OCI-LY3 (cell line): ENCODE data around the gene ASTL.

Experiments used
- H2AFZ ChIP-seq: fragments of 200-600, 300-600 bp; shearing (Covaris generic); 2 replicates; pipeline ENCODE4 v1.6.0; 2014; ENCODE audit warnings: antibody characterized with exemption, low read depth, low read length
- H3K27ac ChIP-seq: fragments of 200-600, 300-600 bp; sonication (generic); 2 replicates; pipeline ENCODE4 v1.5.1; 2014; ENCODE audit warnings: mild to moderate bottlenecking, low read length, moderate library complexity, mixed read lengths
- H3K27me3 ChIP-seq: fragments of 200-600, 300-600 bp; sonication (generic); 2 replicates; pipeline ENCODE4 v1.6.1; 2014; ENCODE audit warnings: low read depth, low read length, mixed read lengths
- H3K36me3 ChIP-seq: fragments of 200-600, 300-600 bp; sonication (generic); replicated peaks from 2 replicates; pipeline ENCODE3; 2014; ENCODE audit warnings: low read depth, low read length, mixed read lengths
- H3K4me1 ChIP-seq: fragments of 300-600, 200-600 bp; sonication (generic); 2 replicates; pipeline ENCODE4 v1.6.1; 2014; ENCODE audit warnings: low read length, mixed read lengths
- H3K4me2 ChIP-seq: fragments of 200-600, 300-600 bp; sonication (generic); 2 replicates; pipeline ENCODE4 v1.6.1; 2014; ENCODE audit warnings: low read length, mixed read lengths
- H3K4me3 ChIP-seq: fragments of 300-600, 200-600 bp; sonication (generic); 2 replicates; pipeline ENCODE4 v1.5.1; 2014; ENCODE audit warnings: antibody characterized with exemption, mild to moderate bottlenecking, low read length, moderate library complexity
- H3K79me2 ChIP-seq: fragments of 300-600, 200-600 bp; shearing (Covaris generic); 2 replicates; pipeline ENCODE4 v1.6.1; 2014; ENCODE audit warnings: mild to moderate bottlenecking, low read length, mixed read lengths
- H3K9ac ChIP-seq: fragments of 300-600, 200-600 bp; shearing (Covaris generic); 2 replicates; pipeline ENCODE4 v1.6.0; 2014; ENCODE audit warnings: mild to moderate bottlenecking, low read length, moderate library complexity
- H3K9me3 ChIP-seq: fragments of 200-600, 300-600 bp; shearing (Covaris generic); 2 replicates; pipeline ENCODE4 v1.6.1; 2014; ENCODE audit warnings: low read length, mixed read lengths; ENCODE audit not compliant: insufficient read depth
- H4K20me1 ChIP-seq: fragments of 200-600, 300-600 bp; sonication (generic); 2 replicates; pipeline ENCODE4 v1.6.1; 2016; ENCODE audit warnings: low read length, mixed read lengths; ENCODE audit not compliant: insufficient read depth
- CTCF ChIP-seq: fragments of 200-600, 300-600 bp; sonication (generic); IDR thresholded peaks from 2 replicates; pipeline ENCODE4 v1.5.1; 2014; ENCODE audit warnings: antibody characterized with exemption, low read length, low read depth
- EZH2phosphoT487 ChIP-seq: fragments of 200-600 bp; shearing (Covaris generic); IDR thresholded peaks from 2 replicates; pipeline ENCODE4 v1.6.1; 2018; ENCODE audit warnings: antibody characterized with exemption, mixed run types, low read depth

Gene ASTL

DNA sequence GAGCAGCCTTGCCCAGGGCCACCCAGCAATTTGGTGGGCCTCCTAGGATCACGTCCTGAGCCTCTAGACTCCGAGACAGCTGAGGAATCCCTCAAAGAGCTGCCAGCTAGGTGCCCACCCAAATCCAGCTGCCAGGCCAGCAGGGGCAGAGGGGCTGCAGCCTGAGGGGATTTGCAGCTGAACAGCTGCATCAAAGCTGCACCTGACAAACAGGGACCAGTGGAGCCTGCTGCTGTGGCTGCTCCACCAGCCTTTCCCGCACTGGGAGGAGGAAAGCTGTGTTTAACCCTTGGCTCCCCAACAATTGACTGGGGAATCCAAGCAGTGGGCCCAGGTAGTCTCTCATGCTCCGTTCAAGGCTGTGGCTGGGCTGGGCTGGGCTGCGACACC lies 30.2 kb downstream of the ASTL start:
- H3K4me3 ChIP-seq = no peak overlapping the region
- no peak overlapping the region for H2AFZ ChIP-seq

GRCh38 chr2:96107708-96108065 lies 30.6 kb downstream of the ASTL start:
- TF ChIP-seq EZH2phosphoT487 (no peak), CTCF (no peak)
- H3K9me3 ChIP-seq = no peaks in the 10 kb centered on the region
- no peak overlapping the region for H3K27ac ChIP-seq
- H3K4me3 ChIP-seq = no peak overlapping the region
- H3K4me1 ChIP-seq = no peaks in the 10 kb centered on the region
- H2AFZ ChIP-seq = no peak overlapping the region
- H4K20me1 ChIP-seq = no peaks in the 10 kb centered on the region
- H3K9ac ChIP-seq = no peak overlapping the region
- H3K36me3 ChIP-seq = no peaks in the 10 kb centered on the region
- H3K4me2 ChIP-seq = no peak overlapping the region
- no peaks in the 10 kb centered on the region for H3K79me2 ChIP-seq
- no peaks in the 10 kb centered on the region; the same call in none of the 2 replicates for H3K27me3 ChIP-seq

More for the DNA sequence above, 30.2 kb downstream of the ASTL start:
- Histone ChIP-seq H3K4me2 (no peak overlapping the region), H3K9me3 (no peaks in the 10 kb centered on the region), H3K79me2 (no peaks in the 10 kb centered on the region), H3K36me3 (no peaks in the 10 kb centered on the region), H3K4me1 (no peaks in the 10 kb centered on the region), H3K27ac (no peak overlapping the region), H3K27me3 (no peaks in the 10 kb centered on the region; the same call in none of the 2 replicates), H3K9ac (no peak overlapping the region), H4K20me1 (no peaks in the 10 kb centered on the region)
- TF ChIP-seq CTCF = no peak
- TF ChIP-seq EZH2phosphoT487 = no peak

- no peak overlapping the region for H3K9ac ChIP-seq
- H3K79me2 ChIP-seq = no peaks in the 10 kb centered on the region
- H3K36me3 ChIP-seq = no peaks in the 10 kb centered on the region
- H3K4me2 ChIP-seq = no peak overlapping the region
- TF ChIP-seq EZH2phosphoT487 (no peak), CTCF (no peak)
- H3K27ac ChIP-seq = no peak overlapping the region
- no peaks in the 10 kb centered on the region; the same call in none of the 2 replicates for H3K27me3 ChIP-seq
- no peak overlapping the region for H2AFZ ChIP-seq
- no peaks in the 10 kb centered on the region for H4K20me1 ChIP-seq
- H3K9me3 ChIP-seq = no peaks in the 10 kb centered on the region
- no peaks in the 10 kb centered on the region for H3K4me1 ChIP-seq
- no peak overlapping the region for H3K4me3 ChIP-seq
Observed at GRCh38 chr2:96106991-96107707, 31.2 kb downstream of the ASTL start.

- H4K20me1 ChIP-seq = no peaks in the 10 kb centered on the region
- no peak overlapping the region for H3K9ac ChIP-seq
- H3K27me3 ChIP-seq = no peaks in the 10 kb centered on the region; the same call in none of the 2 replicates
- H3K9me3 ChIP-seq = no peaks in the 10 kb centered on the region
- no peaks in the 10 kb centered on the region for H3K4me1 ChIP-seq
- no peaks in the 10 kb centered on the region for H3K79me2 ChIP-seq
- no peak overlapping the region for H3K4me2 ChIP-seq
- H3K27ac ChIP-seq = no peak overlapping the region
- H2AFZ ChIP-seq = no peak overlapping the region
- no peaks in the 10 kb centered on the region for H3K36me3 ChIP-seq
- no peak overlapping the region for H3K4me3 ChIP-seq
- TF ChIP-seq CTCF = no peak
- no peak for TF ChIP-seq EZH2phosphoT487
Observed at GRCh38 chr2:96105994-96106715, 32.1 kb downstream of the ASTL start.
